GM12892 (cell line): ENCODE measurements around the gene ASRGL1.

Source experiments
- DNase-seq: peaks from one replicate; pipeline ENCODE4 v3.0.0; 2011; ENCODE audit not compliant: insufficient read length
- FAIRE-seq: peaks from 2 replicates; lab custom pipeline; 2011; peaks lifted over from hg19 to GRCh38; lab: Jason Lieb, UNC
- POLR2A ChIP-seq: IDR thresholded peaks from 2 replicates; pipeline ENCODE4 v1.6.1; 2011; ENCODE audit warnings: low read depth, low read length, control low read depth
- POLR2AphosphoS5 ChIP-seq: IDR thresholded peaks from 2 replicates; pipeline ENCODE4 v1.6.1; 2011; ENCODE audit warnings: low read depth, low read length, control low read depth
- TAF1 ChIP-seq: IDR thresholded peaks from 2 replicates; pipeline ENCODE4 v1.6.1; 2011; ENCODE audit warnings: low read depth, mild to moderate bottlenecking, control low read depth, low read length, borderline replicate concordance

Gene ASRGL1

DNA sequence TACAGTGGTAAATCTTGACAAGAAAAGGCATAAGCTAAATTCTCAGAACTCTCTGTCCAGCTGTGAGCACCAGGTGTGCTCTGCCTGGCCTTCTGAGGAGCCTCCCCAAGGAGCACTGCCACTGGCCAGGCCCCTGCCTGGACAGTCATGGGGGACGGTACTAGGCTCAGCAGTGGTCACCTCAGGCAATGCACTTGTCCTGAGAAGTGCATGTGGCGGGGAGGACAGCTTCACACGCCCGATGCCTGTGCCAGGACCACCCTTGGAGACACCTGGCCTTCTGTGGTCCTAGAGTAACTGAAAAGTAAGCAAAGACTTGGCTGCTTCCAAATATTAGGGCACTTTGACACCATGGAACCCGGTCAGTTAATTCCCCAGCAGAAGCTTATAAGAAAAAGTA lies 53.0 kb downstream of the ASRGL1 start:
- FAIRE-seq (no peak), DNase-seq (no peak)
- TF ChIP-seq POLR2AphosphoS5: no peak
- no peak for TF ChIP-seq POLR2A
- TF ChIP-seq TAF1: no peak

DNA sequence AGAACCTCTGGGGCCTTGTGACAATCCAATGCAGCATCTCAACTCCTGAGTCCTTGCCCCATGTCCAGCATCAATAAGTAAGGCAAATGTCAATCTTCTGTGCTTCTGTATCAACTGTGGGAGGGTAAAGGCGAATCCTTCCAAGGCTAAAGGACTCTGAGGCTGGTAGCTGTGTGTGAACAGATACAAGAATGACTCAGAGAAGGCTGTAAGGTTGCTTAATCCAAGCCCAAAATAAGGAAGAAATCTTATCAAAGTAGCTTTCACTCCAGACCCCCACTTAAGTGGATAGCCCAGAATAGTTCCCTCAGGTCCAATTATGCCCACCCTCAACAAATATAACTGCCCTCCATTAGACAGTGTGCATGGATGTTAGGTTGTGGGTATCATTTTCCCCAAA lies 53.5 kb downstream of the ASRGL1 start:
- no peak for DNase-seq
- TF ChIP-seq TAF1 (no peak), POLR2A (no peak), POLR2AphosphoS5 (no peak)
- no peak for FAIRE-seq

DNA sequence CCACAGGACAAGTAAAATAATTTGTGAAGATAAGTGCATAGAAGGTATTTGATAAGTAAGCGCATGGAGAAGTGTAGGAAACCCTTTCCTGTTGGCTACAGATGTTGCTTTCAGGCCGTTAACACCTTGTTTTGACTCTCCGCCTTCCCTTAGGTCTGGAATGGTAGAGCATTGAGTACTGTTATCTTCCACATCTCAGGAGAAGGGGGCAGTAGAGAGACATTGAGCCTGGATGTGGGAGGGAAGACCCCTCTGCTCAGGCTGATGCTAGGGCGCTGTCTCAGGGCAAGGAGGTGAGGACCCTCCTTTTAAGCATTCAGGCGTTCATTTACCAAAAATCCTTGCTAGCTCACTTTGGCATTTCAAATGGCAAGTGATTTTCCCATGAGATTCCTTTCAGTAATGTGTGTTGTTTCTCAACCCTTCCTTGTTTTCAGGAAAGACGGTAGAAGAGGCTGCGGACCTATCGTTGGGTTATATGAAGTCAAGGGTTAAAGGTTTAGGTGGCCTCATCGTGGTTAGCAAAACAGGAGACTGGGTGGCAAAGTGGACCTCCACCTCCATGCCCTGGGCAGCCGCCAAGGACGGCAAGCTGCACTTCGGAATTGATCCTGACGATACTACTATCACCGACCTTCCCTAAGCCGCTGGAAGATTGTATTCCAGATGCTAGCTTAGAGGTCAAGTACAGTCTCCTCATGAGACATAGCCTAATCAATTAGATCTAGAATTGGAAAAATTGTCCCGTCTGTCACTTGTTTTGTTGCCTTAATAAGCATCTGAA lies 54.6 kb downstream of the ASRGL1 start:
- no peak for DNase-seq
- TF ChIP-seq POLR2A: no peak
- TF ChIP-seq TAF1: no peak
- TF ChIP-seq POLR2AphosphoS5: no peak
- FAIRE-seq: no peak

DNA sequence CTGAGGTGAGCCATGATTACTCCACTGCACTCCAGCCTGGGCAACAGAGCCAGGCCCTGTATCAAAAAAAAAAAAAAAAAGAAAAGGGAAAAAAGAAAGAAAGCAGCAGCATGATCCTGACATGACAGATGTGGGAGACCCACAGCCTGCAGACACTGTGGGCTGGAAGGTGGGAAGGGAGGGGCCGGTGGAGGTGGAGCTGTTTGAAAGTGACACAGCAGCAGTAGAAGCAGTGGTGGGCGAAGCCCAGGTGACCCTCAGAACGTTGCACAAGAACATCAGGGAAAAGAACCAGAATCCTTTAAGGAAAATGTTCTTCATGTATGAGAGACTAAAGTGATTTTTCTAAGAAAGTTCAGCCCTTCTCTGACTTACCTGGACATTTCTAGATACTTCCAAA lies 55.3 kb downstream of the ASRGL1 start:
- FAIRE-seq: no peak
- TF ChIP-seq POLR2AphosphoS5: no peak
- no peak for TF ChIP-seq POLR2A
- no peak for TF ChIP-seq TAF1
- no peak for DNase-seq

DNA sequence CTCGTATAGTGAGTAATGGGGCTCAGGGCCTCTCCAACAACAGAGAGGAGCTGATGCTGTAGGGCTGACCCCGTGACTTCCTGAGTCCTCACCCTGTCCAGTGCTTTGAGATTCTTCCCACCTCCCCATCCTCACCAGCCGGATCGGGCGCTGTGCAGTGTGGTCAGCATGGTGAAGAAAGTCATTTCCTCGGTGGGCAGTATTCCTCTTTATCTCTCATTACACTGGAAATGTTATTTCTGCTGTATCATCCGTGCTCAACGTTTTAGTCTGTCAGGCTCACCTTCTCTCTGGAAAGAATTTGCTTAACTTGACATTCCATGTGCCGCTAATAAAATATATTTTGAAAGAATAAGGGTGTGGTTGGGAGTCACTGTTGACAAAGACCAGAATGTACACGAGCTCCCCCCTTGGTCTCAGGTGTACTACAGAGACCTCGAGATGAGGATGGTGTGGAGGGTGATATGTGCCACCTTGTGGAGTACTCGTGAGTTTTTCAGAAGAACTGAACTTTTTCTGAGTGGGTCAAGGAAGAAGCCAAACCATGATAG lies 55.9 kb downstream of the ASRGL1 start:
- peak; percentile 81 for FAIRE-seq
- TF ChIP-seq POLR2AphosphoS5: no peak
- TF ChIP-seq TAF1: no peak
- DNase-seq: no peak

DNA sequence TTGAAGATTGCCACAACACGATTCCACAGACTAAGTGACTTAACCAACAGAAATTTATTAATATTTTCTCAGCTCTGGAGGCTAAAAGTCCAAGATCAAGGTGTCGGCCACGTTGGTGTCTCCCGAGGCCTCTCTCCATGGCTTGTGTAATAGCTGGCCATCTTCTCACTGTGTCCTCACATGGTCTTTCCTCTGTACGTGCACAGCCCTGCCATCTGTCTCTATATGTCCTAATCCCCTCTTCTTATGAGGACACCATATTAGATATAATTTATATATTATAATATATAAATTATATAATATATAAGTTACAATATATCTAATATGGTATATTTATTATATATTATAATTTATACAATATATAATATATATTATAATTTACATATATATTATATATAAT lies 56.5 kb downstream of the ASRGL1 start:
- TF ChIP-seq POLR2AphosphoS5: no peak
- TF ChIP-seq POLR2A: no peak
- no peak for TF ChIP-seq TAF1
- FAIRE-seq (no peak), DNase-seq (no peak)

DNA sequence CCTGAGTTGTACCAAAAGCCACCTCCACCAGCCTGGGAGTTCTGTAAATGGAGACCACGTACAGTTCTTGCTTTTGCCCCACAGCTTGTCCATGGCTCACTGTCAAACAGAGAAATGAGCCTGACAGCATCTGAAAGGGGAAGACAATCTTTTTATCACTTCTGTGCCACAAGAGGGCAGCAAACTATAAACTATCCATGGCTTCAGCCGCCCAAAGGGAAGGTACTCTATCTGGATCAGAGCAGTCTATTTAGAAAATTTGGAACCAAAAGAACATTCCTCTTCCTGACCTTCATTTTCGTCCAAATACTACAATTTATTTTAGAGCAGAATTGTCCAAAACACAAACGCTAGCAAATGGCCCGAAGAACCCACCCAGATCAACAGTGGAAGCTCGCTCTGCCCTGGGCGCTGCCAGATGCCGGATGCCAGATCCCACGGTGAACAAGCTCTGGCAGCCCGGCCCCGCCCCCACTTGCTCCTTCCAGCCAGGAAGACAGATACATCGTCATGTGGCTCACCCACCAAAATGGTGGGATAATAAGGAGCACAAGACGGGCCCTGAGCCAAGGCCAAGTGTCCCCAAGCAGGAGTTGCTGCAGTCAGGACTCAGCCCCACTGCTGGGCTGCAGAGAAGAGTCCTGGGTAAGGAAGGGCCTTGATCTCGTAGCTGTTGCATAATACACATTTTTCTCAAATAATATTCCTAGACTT lies 57.7 kb downstream of the ASRGL1 start:
- DNase-seq (no peak), FAIRE-seq (peak; percentile 93)
- TF ChIP-seq POLR2A (no peak), TAF1 (no peak), POLR2AphosphoS5 (no peak)

DNA sequence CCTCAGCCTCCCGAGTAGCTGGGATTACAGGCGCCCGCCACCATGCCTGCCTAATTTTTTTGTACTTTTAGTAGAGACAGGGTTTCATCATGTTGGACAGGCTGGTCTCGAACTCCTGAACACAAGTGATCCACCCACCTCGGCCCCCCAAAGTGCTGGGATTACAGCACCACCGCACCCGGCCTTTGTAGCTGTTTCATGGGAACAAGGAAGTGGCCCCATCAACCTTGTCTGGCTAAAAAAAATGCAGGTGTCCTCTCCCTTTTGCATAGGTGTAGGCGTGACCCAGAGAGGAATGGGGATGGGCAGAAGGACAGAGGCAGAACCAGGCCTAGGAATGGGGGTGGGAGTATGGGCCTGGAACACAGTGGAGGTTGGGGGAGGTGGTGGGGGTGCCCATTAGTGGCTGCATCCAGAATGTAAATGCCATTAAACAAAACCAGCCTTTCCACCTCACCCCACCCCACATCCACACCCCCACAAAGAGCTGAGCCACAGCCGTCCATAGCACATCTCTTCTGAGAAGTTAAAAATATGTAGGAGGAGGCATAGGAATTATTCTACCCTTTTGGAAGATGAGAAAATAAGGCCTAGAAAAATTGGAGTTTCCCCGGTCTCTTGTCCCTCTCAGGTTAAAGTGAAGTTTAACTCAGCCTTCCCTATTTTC lies 58.8 kb downstream of the ASRGL1 start:
- DNase-seq: no peak
- no peak for TF ChIP-seq POLR2AphosphoS5
- TF ChIP-seq TAF1: no peak
- TF ChIP-seq POLR2A: no peak
- FAIRE-seq: no peak

DNA sequence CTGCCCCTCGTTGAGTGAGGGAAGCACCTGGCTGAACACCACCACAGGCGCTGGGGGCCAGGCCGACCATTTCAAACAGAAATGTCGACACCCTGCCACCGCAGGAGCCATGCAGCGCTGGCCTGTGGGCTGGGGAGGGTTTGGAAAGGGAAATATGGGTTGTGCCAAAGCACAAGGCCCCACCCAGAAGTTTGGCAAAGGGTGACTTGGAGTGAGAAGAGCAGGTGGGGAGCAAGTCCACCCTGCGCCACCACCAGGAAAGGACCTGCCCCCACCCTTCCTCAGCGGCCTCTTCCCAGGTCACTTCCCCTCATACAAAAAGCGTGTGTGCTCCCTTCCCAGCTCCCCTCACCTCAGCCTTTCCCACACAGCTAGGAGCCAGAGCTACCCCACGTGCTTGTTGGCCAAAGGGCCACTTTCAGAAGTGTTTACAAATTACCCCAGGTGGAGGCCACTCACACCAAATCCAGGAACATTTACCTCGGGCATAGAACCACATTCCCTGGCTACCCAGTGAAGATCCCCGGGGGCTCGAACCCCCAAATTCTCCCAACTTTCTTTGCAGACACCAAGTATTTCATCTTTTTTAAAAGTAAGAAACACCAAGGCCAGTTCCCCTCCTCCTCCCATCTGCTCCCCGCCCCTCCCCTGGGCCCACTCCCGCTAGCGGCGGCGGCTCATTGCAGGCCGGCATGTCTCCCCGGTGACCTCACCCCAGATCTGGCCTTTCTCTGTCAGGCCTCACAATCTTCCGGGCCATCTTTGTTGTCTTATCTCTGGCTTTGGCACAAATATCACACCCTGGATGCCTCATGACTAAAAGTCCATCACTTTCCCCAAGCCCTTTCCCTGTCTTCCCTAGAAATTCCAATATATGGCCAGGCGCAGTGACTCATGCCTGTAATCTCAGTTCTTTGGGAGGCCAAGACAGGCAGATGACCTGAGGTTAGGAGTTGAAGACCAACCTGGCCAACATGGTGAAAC lies 61.1 kb downstream of the ASRGL1 start:
- FAIRE-seq (no peak), DNase-seq (no peak)
- TF ChIP-seq TAF1 (no peak), POLR2AphosphoS5 (no peak), POLR2A (no peak)

DNA sequence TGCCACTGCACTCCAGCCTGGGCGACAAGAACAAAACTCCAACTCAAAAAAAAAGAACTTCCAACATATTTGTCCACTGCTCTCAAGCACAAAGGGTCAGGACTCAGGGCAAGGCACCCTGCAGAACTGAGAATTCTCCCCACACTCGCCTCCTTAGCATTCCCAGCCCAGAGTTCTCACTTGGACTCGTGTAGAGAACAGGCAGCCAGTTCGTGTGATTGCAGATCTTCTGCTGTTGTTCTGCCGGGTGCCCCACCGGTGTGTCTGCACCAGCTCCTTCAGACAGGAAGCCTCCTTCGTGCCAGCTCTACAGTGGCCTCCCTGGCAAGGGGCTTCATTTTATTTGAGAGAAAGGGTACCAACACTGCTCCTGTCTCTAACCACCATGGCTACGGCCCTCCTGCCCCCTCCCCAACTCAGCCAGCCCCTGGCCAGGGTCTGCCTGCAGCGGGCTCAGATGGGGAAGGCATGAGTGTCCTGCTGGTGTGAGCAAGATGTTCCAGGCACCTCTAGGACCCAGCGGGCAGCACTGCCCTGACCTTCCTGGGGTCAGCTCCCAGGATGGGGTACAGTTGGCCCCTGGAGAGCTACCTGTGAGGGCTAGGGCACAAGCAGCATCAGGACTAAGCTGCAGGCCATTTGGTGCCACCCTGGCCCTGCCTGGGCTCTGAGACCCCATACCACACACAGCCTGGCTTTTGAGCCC lies 62.1 kb downstream of the ASRGL1 start:
- FAIRE-seq (no peak), DNase-seq (no peak)
- TF ChIP-seq POLR2A (no peak), TAF1 (no peak), POLR2AphosphoS5 (no peak)
